IPS-11a (cell line): Measurements from ENCODE around the gene TSHZ3.

ENCODE experiments used
- H3K4me3 ChIP-seq: one replicate; pipeline ENCODE4 v1.5.1; 2013; ENCODE audit warnings: low read depth, low read length, control low read depth

Gene TSHZ3

GRCh38 chr19:31349160-31349881, at the start of gene TSHZ3:
Gene TSHZ3, minus strand, starts transcription at chr19:31349436. Its CDS starts 217 bp downstream, at chr19:31349219.
- peak within 1 kb of the TSS; percentile 60 for H3K4me3 ChIP-seq

GRCh38 chr19:31397308-31397707, 48.1 kb upstream of the TSHZ3 start:
- no peak overlapping the region for H3K4me3 ChIP-seq

- no peak overlapping the region for H3K4me3 ChIP-seq
Observed at GRCh38 chr19:31392464-31392863, 43.2 kb upstream of the TSHZ3 start.

- H3K4me3 ChIP-seq: no peak overlapping the region
Observed at GRCh38 chr19:31391518-31391917, 42.3 kb upstream of the TSHZ3 start.

- H3K4me3 ChIP-seq: no peak overlapping the region
Observed at GRCh38 chr19:31390711-31391110, 41.5 kb upstream of the TSHZ3 start.

GRCh38 chr19:31389874-31390273, 40.6 kb upstream of the TSHZ3 start:
- no peak overlapping the region for H3K4me3 ChIP-seq

GRCh38 chr19:31387717-31388301, 38.6 kb upstream of the TSHZ3 start:
- H3K4me3 ChIP-seq: no peak overlapping the region

- H3K4me3 ChIP-seq: no peak overlapping the region
Observed at GRCh38 chr19:31386806-31387205, 37.6 kb upstream of the TSHZ3 start.

GRCh38 chr19:31385744-31386143, 36.5 kb upstream of the TSHZ3 start:
- no peak overlapping the region for H3K4me3 ChIP-seq

- no peak overlapping the region for H3K4me3 ChIP-seq
Observed at GRCh38 chr19:31383553-31383952, 34.3 kb upstream of the TSHZ3 start.

GRCh38 chr19:31380854-31381253, 31.6 kb upstream of the TSHZ3 start:
- H3K4me3 ChIP-seq: no peak overlapping the region

- H3K4me3 ChIP-seq: no peak overlapping the region
Observed at GRCh38 chr19:31378404-31378803, 29.2 kb upstream of the TSHZ3 start.

GRCh38 chr19:31377736-31378135, 28.5 kb upstream of the TSHZ3 start:
- no peak overlapping the region for H3K4me3 ChIP-seq

GRCh38 chr19:31372246-31372781, 23.1 kb upstream of the TSHZ3 start:
- no peak overlapping the region for H3K4me3 ChIP-seq

GRCh38 chr19:31370216-31370615, 21.0 kb upstream of the TSHZ3 start:
- no peak overlapping the region for H3K4me3 ChIP-seq

- no peak overlapping the region for H3K4me3 ChIP-seq
Observed at GRCh38 chr19:31364963-31365362, 15.7 kb upstream of the TSHZ3 start.

- H3K4me3 ChIP-seq: no peak overlapping the region
Observed at GRCh38 chr19:31361728-31362127, 12.5 kb upstream of the TSHZ3 start.

GRCh38 chr19:31357315-31357673, 8.1 kb upstream of the TSHZ3 start:
- no peak overlapping the region for H3K4me3 ChIP-seq

- no peak overlapping the region for H3K4me3 ChIP-seq
Observed at GRCh38 chr19:31356587-31357314, 7.5 kb upstream of the TSHZ3 start.

GRCh38 chr19:31355665-31356289, 6.5 kb upstream of the TSHZ3 start:
- peak overlapping the region; percentile 13 for H3K4me3 ChIP-seq
